Kidney (tissue), 22 donors: ENCODE measurements around the gene ATCAY. TPM values are rescaled to one million over a fixed set of nuclear protein-coding genes. Genes with fewer than 3 reads are reported as not detected.

Source experiments
- DNase-seq, 5 donors: peaks; one replicate each; pipeline ENCODE4 v3.0.0-alpha.2; 2013 to 2020
- FAIRE-seq: peaks from 2 replicates; lab custom pipeline; 2012; peaks lifted over from hg19 to GRCh38; lab: Jason Lieb, UNC
- H3K27ac ChIP-seq, 2 donors: one replicate each; pipeline ENCODE4 v1.7.0; 2013; ENCODE audit warnings: low read depth in 2 of 2, low read length in 2 of 2, inconsistent platforms in 1 of 2
- H3K27me3 ChIP-seq: one replicate; pipeline ENCODE4 v1.7.1; 2013; ENCODE audit warnings: low read length, inconsistent platforms; ENCODE audit not compliant: control insufficient read depth, insufficient read depth
- H3K36me3 ChIP-seq, 3 donors: one replicate each; pipeline versions ENCODE4 v1.7.0 to v1.7.1; 2013; ENCODE audit warnings: low read length in 3 of 3, control low read depth in 1 of 3, inconsistent platforms in 1 of 3; ENCODE audit not compliant: insufficient read depth in 3 of 3, control insufficient read depth in 2 of 3
- H3K4me1 ChIP-seq, 3 donors: one replicate each; pipeline versions ENCODE4 v1.7.0 to v1.7.1; 2013; ENCODE audit warnings: low read length in 3 of 3, inconsistent platforms in 1 of 3, low read depth in 1 of 3; ENCODE audit not compliant: control insufficient read depth in 2 of 3, insufficient read depth in 2 of 3
- H3K4me3 ChIP-seq, 3 donors: one replicate each; pipeline versions ENCODE4 v1.7.0 to v1.8.1; 2013; ENCODE audit warnings: low read length in 3 of 3, control low read depth in 1 of 3, inconsistent platforms in 1 of 3
- H3K9ac ChIP-seq, 3 donors: one replicate each; pipeline versions ENCODE4 v1.7.0 to v1.7.1; 2013; ENCODE audit warnings: low read length in 3 of 3, control low read depth in 1 of 3, inconsistent platforms in 1 of 3
- H3K9me3 ChIP-seq, 3 donors: one replicate each; pipeline versions ENCODE4 v1.7.0 to v1.7.1; 2013; ENCODE audit warnings: low read length in 3 of 3, control low read depth in 1 of 3, inconsistent platforms in 1 of 3; ENCODE audit not compliant: control insufficient read depth in 2 of 3, insufficient read depth in 1 of 3
- intact Hi-C: fragments of 100-400 bp; cut with DNase I; formaldehyde crosslinking; loops from one replicate; pipeline ENCODE4 v1.11.1; 2022
- long read RNA-seq, 10 donors: library from polyadenylated mRNA in 1 of 10; unstranded in 1 of 10; transcript quantifications; one replicate each; pipeline ENCODE4 v2.0.0 and lab custom pipeline, GENCODE V29; 2021 to 2026
- polyA plus RNA-seq: library from polyadenylated mRNA; stranded (reverse); fragments of 350-450 nt; fragmentation: Illumina TruSeq; extraction: RNeasy Lipid Tissue Mini Kit (QIAGEN cat#74804); gene quantifications from one replicate; pipeline ENCODE4 v1.2.3, GENCODE V29; 2014; ENCODE audit warnings: low read depth, low replicate concordance; ENCODE audit not compliant: insufficient read depth
- total RNA-seq: library from RNA; stranded (reverse); fragmentation: NEBNext Ultra II Directional; extraction: Animal tissue kit (Norgen Biotek cat#: 25700); gene quantifications from one replicate; pipeline ENCODE4 v1.2.1, GENCODE V29; 2021
- TF ChIP-seq, protein P1 (sequence below): IDR thresholded peaks from 3 replicates; pipeline ENCODE4 v1.5.1; 2012; ENCODE audit warnings: mild to moderate bottlenecking, moderate library complexity, borderline replicate concordance; ENCODE audit not compliant: insufficient read depth; ENCODE audit errors: extremely low read depth
- donor health status: control.
- donor health status: control.
- donor health status: control.
- donor health status: control.
- donor health status: control.
- donor health status: DM: yes; HTN: yes; CAD: no.
- donor health status: Normal renal cell carcinoma (clear cell type).

The ATCAY gene, protein sequence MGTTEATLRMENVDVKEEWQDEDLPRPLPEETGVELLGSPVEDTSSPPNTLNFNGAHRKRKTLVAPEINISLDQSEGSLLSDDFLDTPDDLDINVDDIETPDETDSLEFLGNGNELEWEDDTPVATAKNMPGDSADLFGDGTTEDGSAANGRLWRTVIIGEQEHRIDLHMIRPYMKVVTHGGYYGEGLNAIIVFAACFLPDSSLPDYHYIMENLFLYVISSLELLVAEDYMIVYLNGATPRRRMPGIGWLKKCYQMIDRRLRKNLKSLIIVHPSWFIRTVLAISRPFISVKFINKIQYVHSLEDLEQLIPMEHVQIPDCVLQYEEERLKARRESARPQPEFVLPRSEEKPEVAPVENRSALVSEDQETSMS
- total RNA-seq (0.16 TPM), polyA plus RNA-seq (not detected)
- long read RNA-seq, donor 1, full-length matches to known transcripts: 1 of 1 reads
- long read RNA-seq, donor 1, partial matches to known transcripts: 0 of 1 reads
- long read RNA-seq, donor 1, other reads (novel, unspliced or antisense): 0 of 1 reads
- long read RNA-seq, donor 2: 0 reads
- long read RNA-seq, donor 3: 0 reads
- long read RNA-seq, donor 4: 0 reads
- long read RNA-seq, donor 5: 0 reads
- long read RNA-seq, donor 6: 0 reads
- long read RNA-seq, donor 7: 0 reads
- long read RNA-seq, donor 8, partial matches to known transcripts: 1,234 of 1,353 reads
- long read RNA-seq, donor 8, other reads (novel, unspliced or antisense): 119 of 1,353 reads
- long read RNA-seq, donor 9: 0 reads
- long read RNA-seq, donor 10: 0 reads

DNA sequence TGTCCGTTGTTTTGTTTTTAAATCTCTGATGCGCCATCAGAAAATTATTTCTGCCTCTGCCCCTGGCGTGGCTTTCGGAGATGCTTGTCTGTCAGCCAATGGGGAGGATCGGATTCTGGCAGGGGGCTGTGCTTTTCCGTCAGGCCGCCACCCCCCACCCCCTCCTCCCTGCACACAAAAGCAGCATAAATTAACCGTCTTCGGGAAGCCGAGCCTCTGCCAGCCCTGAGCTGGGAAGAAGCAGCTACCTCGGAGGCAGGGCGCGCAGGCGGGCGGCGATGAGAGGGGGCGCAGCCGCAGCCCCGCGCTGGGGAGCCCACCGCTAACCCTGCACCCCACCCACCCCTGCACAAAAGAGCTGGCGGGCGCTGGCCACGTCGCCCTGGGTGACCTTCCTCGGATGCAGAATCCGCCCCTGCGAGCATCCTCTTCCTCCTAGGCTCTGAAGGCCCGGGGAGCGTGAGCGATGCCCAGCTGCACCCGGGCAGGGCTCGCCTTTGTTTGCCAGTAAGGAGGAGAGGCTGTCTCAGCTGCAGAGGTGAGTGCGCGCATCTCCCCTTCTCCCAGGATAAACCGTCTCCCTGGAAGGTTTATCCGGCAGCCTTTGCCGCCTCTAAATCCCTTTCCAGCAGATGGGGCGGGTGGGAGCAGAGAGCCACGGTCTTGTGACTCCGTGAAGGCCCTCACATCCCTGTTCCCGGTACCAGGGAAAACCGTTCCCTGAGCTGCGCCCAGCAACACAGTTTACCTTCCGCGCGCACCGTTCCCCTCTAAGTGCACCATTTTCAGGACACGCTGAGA is at the start of gene ATCAY:
Gene ATCAY, plus strand, starts transcription at position 215 of the 801 bp plus-strand sequence. CDS start 5,083 bp downstream, outside the sequence.
- no peaks in the 10 kb centered on the region for H3K4me1 ChIP-seq
- peak in 4 of 5 donors; percentile 32 to 70 (median 48) for DNase-seq
- H3K36me3 ChIP-seq: no peaks in the 10 kb centered on the region
- intact Hi-C loops: no loop called here
- H3K27me3 ChIP-seq: peaks cover 9% of the 10 kb centered on the region
- H3K9ac ChIP-seq: no peak within 1 kb of the TSS
- no peaks in the 10 kb centered on the region for H3K9me3 ChIP-seq
- H3K4me3 ChIP-seq: no peak within 1 kb of the TSS
- TF ChIP-seq, protein P1, sequence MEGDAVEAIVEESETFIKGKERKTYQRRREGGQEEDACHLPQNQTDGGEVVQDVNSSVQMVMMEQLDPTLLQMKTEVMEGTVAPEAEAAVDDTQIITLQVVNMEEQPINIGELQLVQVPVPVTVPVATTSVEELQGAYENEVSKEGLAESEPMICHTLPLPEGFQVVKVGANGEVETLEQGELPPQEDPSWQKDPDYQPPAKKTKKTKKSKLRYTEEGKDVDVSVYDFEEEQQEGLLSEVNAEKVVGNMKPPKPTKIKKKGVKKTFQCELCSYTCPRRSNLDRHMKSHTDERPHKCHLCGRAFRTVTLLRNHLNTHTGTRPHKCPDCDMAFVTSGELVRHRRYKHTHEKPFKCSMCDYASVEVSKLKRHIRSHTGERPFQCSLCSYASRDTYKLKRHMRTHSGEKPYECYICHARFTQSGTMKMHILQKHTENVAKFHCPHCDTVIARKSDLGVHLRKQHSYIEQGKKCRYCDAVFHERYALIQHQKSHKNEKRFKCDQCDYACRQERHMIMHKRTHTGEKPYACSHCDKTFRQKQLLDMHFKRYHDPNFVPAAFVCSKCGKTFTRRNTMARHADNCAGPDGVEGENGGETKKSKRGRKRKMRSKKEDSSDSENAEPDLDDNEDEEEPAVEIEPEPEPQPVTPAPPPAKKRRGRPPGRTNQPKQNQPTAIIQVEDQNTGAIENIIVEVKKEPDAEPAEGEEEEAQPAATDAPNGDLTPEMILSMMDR: no peak
- H3K27ac ChIP-seq: no peak within 1 kb of the TSS
- no peak for FAIRE-seq

DNA sequence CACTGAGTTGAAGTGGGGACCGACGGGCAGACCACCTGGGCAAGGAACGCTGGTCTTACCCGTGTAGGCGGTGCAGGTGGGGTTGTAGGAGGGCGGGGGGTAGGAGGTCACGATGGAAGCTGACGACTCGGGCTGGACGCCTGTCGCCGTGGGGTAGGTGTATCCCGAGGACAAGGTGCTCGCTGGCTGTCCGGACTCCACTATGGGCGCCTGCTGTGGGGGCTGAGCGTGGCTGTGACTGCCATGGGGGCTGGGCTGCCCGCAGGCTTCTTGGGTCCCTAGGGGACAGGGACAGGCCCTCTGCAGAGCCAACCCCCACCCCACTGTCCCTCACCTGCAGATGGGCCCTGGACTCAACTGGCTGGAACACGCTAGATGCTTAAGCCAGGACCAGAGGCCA is 48.9 kb upstream of the ATCAY start:
- intact Hi-C loops: no loop called here
- H3K9ac ChIP-seq: no peak overlapping the region
- TF ChIP-seq, protein P1: no peak
- H3K36me3 ChIP-seq: no peaks in the 10 kb centered on the region
- H3K4me3 ChIP-seq: no peak overlapping the region
- no peaks in the 10 kb centered on the region for H3K4me1 ChIP-seq
- H3K27ac ChIP-seq: no peak overlapping the region
- DNase-seq: no peak
- no peaks in the 10 kb centered on the region for H3K27me3 ChIP-seq
- no peaks in the 10 kb centered on the region for H3K9me3 ChIP-seq
- FAIRE-seq: no peak

DNA sequence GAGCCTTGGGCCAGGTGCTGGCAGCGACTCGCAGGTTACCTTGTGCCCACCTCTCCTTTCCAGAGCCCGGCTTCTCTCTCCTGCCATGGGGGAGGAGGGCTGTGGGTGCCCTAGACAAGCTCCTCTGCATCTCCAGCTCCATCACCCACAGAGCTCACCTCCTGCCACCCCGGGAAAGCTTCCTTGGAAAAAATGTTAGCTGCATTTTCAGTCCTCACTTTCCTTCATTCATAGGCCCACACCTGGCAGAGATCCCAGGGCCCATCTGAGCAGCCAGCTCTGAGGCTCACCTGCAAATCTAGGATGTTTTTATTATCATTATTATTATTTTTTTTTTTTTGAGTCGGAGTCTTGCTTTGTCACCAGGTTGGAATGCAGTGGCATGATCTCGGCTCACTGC is 48.5 kb upstream of the ATCAY start:
- no peaks in the 10 kb centered on the region for H3K4me1 ChIP-seq
- H3K9ac ChIP-seq: no peak overlapping the region
- TF ChIP-seq, protein P1: no peak
- DNase-seq (peak in 1 of 5 donors; percentile 35), FAIRE-seq (no peak)
- intact Hi-C loops: no loop called here
- no peaks in the 10 kb centered on the region for H3K27me3 ChIP-seq
- no peaks in the 10 kb centered on the region for H3K9me3 ChIP-seq
- H3K27ac ChIP-seq: no peak overlapping the region
- H3K4me3 ChIP-seq: no peak overlapping the region
- H3K36me3 ChIP-seq: no peaks in the 10 kb centered on the region
